Mesenchymal stem cell (in vitro differentiated cells and primary cell): Measurements from ENCODE around the gene TPTE.
"Not testable (repeated sequence)": the region's sequence is repeated elsewhere in the genome, so short reads cannot be mapped to it uniquely, and the experiment has no call there.

Source experiments
- DNase-seq: peaks from one replicate; pipeline ENCODE4 v3.0.0-alpha.2; 2013
- H2AFZ ChIP-seq: one replicate; pipeline ENCODE4 v1.6.1; 2013; ENCODE audit warnings: low read depth, mild to moderate bottlenecking, control low read depth, inconsistent platforms, low read length, moderate library complexity
- H2AK5ac ChIP-seq: 2 replicates; pipeline ENCODE4 v1.6.1; 2013; ENCODE audit warnings: low read length, moderate library complexity, mild to moderate bottlenecking, inconsistent platforms; ENCODE audit not compliant: severe bottlenecking
- H2BK120ac ChIP-seq: one replicate; pipeline ENCODE4 v1.6.1; 2013; ENCODE audit warnings: low read depth, mild to moderate bottlenecking, inconsistent platforms, low read length, moderate library complexity
- H2BK12ac ChIP-seq, 2 experiments: one replicate each; pipeline ENCODE4 v1.6.1; 2013; ENCODE audit warnings: inconsistent platforms in 2 of 2, low read length in 2 of 2, mild to moderate bottlenecking in 2 of 2, moderate library complexity in 2 of 2, control low read depth in 1 of 2
- H2BK15ac ChIP-seq: one replicate; pipeline ENCODE4 v1.6.1; 2013; ENCODE audit warnings: mild to moderate bottlenecking, low read depth, inconsistent platforms; ENCODE audit not compliant: poor library complexity, severe bottlenecking
- H2BK5ac ChIP-seq: 2 replicates; pipeline ENCODE4 v1.6.1; 2013; ENCODE audit warnings: low read depth, mild to moderate bottlenecking, low read length, control low read depth, inconsistent platforms; ENCODE audit not compliant: poor library complexity, severe bottlenecking
- H3K14ac ChIP-seq, 2 experiments: one replicate each; pipeline ENCODE4 v1.6.1; 2013; ENCODE audit warnings: inconsistent platforms in 2 of 2, low read length in 2 of 2, control low read depth in 1 of 2, mild to moderate bottlenecking in 1 of 2, moderate library complexity in 1 of 2
- H3K18ac ChIP-seq, 2 experiments: one replicate each; pipeline ENCODE4 v1.6.1; 2013; ENCODE audit warnings: inconsistent platforms in 2 of 2, low read length in 2 of 2, control low read depth in 1 of 2, low read depth in 1 of 2, mild to moderate bottlenecking in 1 of 2
- H3K23ac ChIP-seq, 2 experiments: one replicate each; pipeline ENCODE4 v1.6.1; 2013; ENCODE audit warnings: inconsistent platforms in 2 of 2, low read length in 2 of 2, mild to moderate bottlenecking in 2 of 2, moderate library complexity in 2 of 2, control low read depth in 1 of 2
- H3K27ac ChIP-seq: 2 replicates; pipeline ENCODE4 v1.5.1; 2013; ENCODE audit warnings: mild to moderate bottlenecking, moderate library complexity, low read length, control low read depth, inconsistent platforms; ENCODE audit not compliant: poor library complexity, severe bottlenecking
- H3K27me3 ChIP-seq, 2 experiments: 2 replicates each; pipeline versions ENCODE4 v1.6.1 to v1.7.0; 2013; ENCODE audit warnings: low read length in 2 of 2, mild to moderate bottlenecking in 2 of 2, moderate library complexity in 2 of 2, control low read depth in 1 of 2, inconsistent platforms in 1 of 2; ENCODE audit not compliant: control insufficient read depth in 1 of 2, insufficient read depth in 1 of 2
- H3K36me3 ChIP-seq, 2 experiments: 2 replicates each; pipeline versions ENCODE4 v1.6.1 to v1.7.0; 2013; ENCODE audit warnings: low read length in 2 of 2, control low read depth in 1 of 2, inconsistent platforms in 1 of 2, low read depth in 1 of 2, mild to moderate bottlenecking in 1 of 2; ENCODE audit not compliant: insufficient read depth in 2 of 2, control insufficient read depth in 1 of 2
- H3K4ac ChIP-seq, 2 experiments: one replicate each; pipeline ENCODE4 v1.6.1; 2013; ENCODE audit warnings: inconsistent platforms in 2 of 2, low read length in 2 of 2, mild to moderate bottlenecking in 2 of 2, moderate library complexity in 2 of 2, control low read depth in 1 of 2, low read depth in 1 of 2
- H3K4me1 ChIP-seq: 2 replicates; pipeline ENCODE4 v1.6.1; 2013; ENCODE audit warnings: low read depth, low read length, control low read depth; ENCODE audit not compliant: control insufficient read depth, insufficient read depth
- H3K4me2 ChIP-seq: 2 replicates; pipeline ENCODE4 v1.6.1; 2013; ENCODE audit warnings: low read length, mild to moderate bottlenecking, inconsistent platforms; ENCODE audit not compliant: poor library complexity, severe bottlenecking
- H3K4me3 ChIP-seq, 2 experiments: 2 replicates each; pipeline versions ENCODE4 v1.5.1 to v1.7.0; 2013; ENCODE audit warnings: low read length in 2 of 2, mild to moderate bottlenecking in 2 of 2, control low read depth in 1 of 2, low read depth in 1 of 2; ENCODE audit not compliant: insufficient read depth in 1 of 2
- H3K79me1 ChIP-seq: replicated peaks from 2 replicates; pipeline ENCODE4 v1.6.1; 2013; ENCODE audit warnings: mild to moderate bottlenecking, control low read depth, low read length, inconsistent platforms; ENCODE audit not compliant: poor library complexity, severe bottlenecking
- H3K9ac ChIP-seq: 2 replicates; pipeline ENCODE4 v1.7.0; 2013; ENCODE audit warnings: mild to moderate bottlenecking, low read length, moderate library complexity
- H3K9me3 ChIP-seq: 2 replicates; pipeline ENCODE4 v1.7.0; 2013; ENCODE audit warnings: mild to moderate bottlenecking, low read length; ENCODE audit not compliant: control insufficient read depth
- H4K8ac ChIP-seq: one replicate; pipeline ENCODE4 v1.6.1; 2013; ENCODE audit warnings: inconsistent platforms, mild to moderate bottlenecking, low read length, moderate library complexity
- H4K91ac ChIP-seq: one replicate; pipeline ENCODE4 v1.6.1; 2013; ENCODE audit warnings: mild to moderate bottlenecking, low read length, inconsistent platforms
- WGBS: methylation state at CpG from one replicate; pipeline ENCODE4 v1.1.7; 2013; ENCODE audit warnings: mixed read lengths; 5-methylcytosine and 5-hydroxymethylcytosine counted together

The TPTE gene

GRCh38 chr21:10641107-10641506 lies 119.7 kb downstream of the TPTE start:
- Histone ChIP-seq H2BK15ac (no peak overlapping the region), H2BK12ac (no peak overlapping the region), H3K23ac (no peak overlapping the region), H3K18ac (no peak overlapping the region), H2AK5ac (no peak overlapping the region), H2AFZ (no peak overlapping the region), H3K4me1 (no peaks in the 10 kb centered on the region), H3K14ac (no peak overlapping the region), H3K4me3 (no peak overlapping the region), H3K79me1 (no peaks in the 10 kb centered on the region), H3K27ac (no peak overlapping the region), H4K8ac (no peak overlapping the region), H4K91ac (no peak overlapping the region), H3K4ac (no peak overlapping the region), H3K36me3 (no peaks in the 10 kb centered on the region), H2BK5ac (no peak overlapping the region), H2BK120ac (no peak overlapping the region), H3K4me2 (no peak overlapping the region), H3K9me3 (peaks cover 21% of the 10 kb centered on the region), H3K27me3 (no peaks in the 10 kb centered on the region), H3K9ac (no peak overlapping the region)
- no peak for DNase-seq
- no CpG with 5 or more reads among the region's 1 CpG for WGBS

GRCh38 chr21:10645667-10646066 lies 124.3 kb downstream of the TPTE start:
- H3K4me3 ChIP-seq, H2BK12ac ChIP-seq, H3K27ac ChIP-seq, H2AK5ac ChIP-seq, H3K79me1 ChIP-seq, H3K27me3 ChIP-seq, H4K8ac ChIP-seq, H3K4me2 ChIP-seq, H3K36me3 ChIP-seq, H2AFZ ChIP-seq, H2BK15ac ChIP-seq, H3K9ac ChIP-seq, H2BK120ac ChIP-seq, H3K23ac ChIP-seq, H3K4ac ChIP-seq, H3K18ac ChIP-seq, DNase-seq, H3K14ac ChIP-seq, H3K4me1 ChIP-seq, H2BK5ac ChIP-seq, H4K91ac ChIP-seq: not testable (repeated sequence)
- 48% methylated on average over 5 of the region's 5 CpGs for WGBS
- peaks cover 30% of the 10 kb centered on the region for H3K9me3 ChIP-seq

- H3K27ac ChIP-seq, H2BK12ac ChIP-seq, DNase-seq, H3K23ac ChIP-seq, H3K79me1 ChIP-seq, H3K9ac ChIP-seq, H3K4me2 ChIP-seq, H2AK5ac ChIP-seq, H3K4ac ChIP-seq, H3K4me1 ChIP-seq, H2AFZ ChIP-seq, H4K91ac ChIP-seq, H3K36me3 ChIP-seq, H4K8ac ChIP-seq, H3K14ac ChIP-seq, H3K4me3 ChIP-seq, H3K18ac ChIP-seq, H2BK120ac ChIP-seq, H2BK15ac ChIP-seq, H3K27me3 ChIP-seq, H2BK5ac ChIP-seq: not testable (repeated sequence)
- 63% methylated on average over 4 of the region's 4 CpGs for WGBS
- peaks cover 21% of the 10 kb centered on the region for H3K9me3 ChIP-seq
These were observed 128.2 kb downstream of the TPTE start for GRCh38 chr21:10649350-10650149.

GRCh38 chr21:10650297-10650696 lies 128.9 kb downstream of the TPTE start:
- H3K79me1 ChIP-seq, H3K4me3 ChIP-seq, H3K4me2 ChIP-seq, H2BK120ac ChIP-seq, H2AFZ ChIP-seq, H3K27ac ChIP-seq, H4K8ac ChIP-seq, H2AK5ac ChIP-seq, H3K27me3 ChIP-seq, H2BK15ac ChIP-seq, H2BK5ac ChIP-seq, H3K4ac ChIP-seq, H3K36me3 ChIP-seq, H3K4me1 ChIP-seq, H4K91ac ChIP-seq, H3K14ac ChIP-seq, DNase-seq, H3K9ac ChIP-seq, H3K18ac ChIP-seq, H2BK12ac ChIP-seq, H3K23ac ChIP-seq: not testable (repeated sequence)
- WGBS, result 27% methylated on average over 2 of the region's 2 CpGs
- H3K9me3 ChIP-seq, result peaks cover 21% of the 10 kb centered on the region
